Uterine smooth muscle cell (primary cell): ENCODE results near the gene PHKA1. TPM values are rescaled to one million over a fixed set of nuclear protein-coding genes. Genes with fewer than 3 reads are reported as not detected.

Source experiments
- total RNA-seq: library from RNA; depleted of rRNA; stranded (reverse); fragments of >200 nt; gene quantifications from 2 replicates; pipeline ENCODE4 v1.2.3, GENCODE V29; 2014

Gene PHKA1
- total RNA-seq: 10.1 and 15.7 TPM in 2 replicates

GRCh38 chrX:72713599-72714477, at the start of gene PHKA1:
Gene PHKA1, minus strand, starts transcription at chrX:72714306. Its CDS starts 426 bp downstream, at chrX:72713880.

GRCh38 chrX:72572248-72573157, 141.6 kb downstream of the PHKA1 start, which contains the start of gene HDAC8:
Gene HDAC8, minus strand, starts transcription at chrX:72572843. Its CDS starts 82 bp downstream, at chrX:72572761.

Other genes starting within 250 kb of the PHKA1 start
- 23.4 and 24.7 TPM in 2 replicates for gene HDAC8, start 141.5 kb downstream of the PHKA1 start, total RNA-seq
- gene DMRTC1B, start 62.6 kb upstream of the PHKA1 start, total RNA-seq: not detected in 2 replicates
- not detected in 2 replicates for gene FAM236B, start 68.4 kb upstream of the PHKA1 start, total RNA-seq
- not detected in 2 replicates for gene FAM236D, start 93.9 kb upstream of the PHKA1 start, total RNA-seq
- not detected in 2 replicates for gene FAM236C, start 198.3 kb upstream of the PHKA1 start, total RNA-seq
- not detected in 2 replicates for gene FAM236A, start 223.9 kb upstream of the PHKA1 start, total RNA-seq
- gene DMRTC1, start 229.5 kb upstream of the PHKA1 start, total RNA-seq: not detected in 2 replicates